Type B pancreatic cell (in vitro differentiated cells): ENCODE measurements around the gene POLR3C. TPM values are rescaled to one million over a fixed set of nuclear protein-coding genes. Genes with fewer than 3 reads are reported as not detected.
A peak's percentile ranks its signal among the peaks of the same experiment; 100 is the strongest.
"Not testable (repeated sequence)": the region's sequence is repeated elsewhere in the genome, so short reads cannot be mapped to it uniquely, and the experiment has no call there.

ENCODE experiments used
- DNase-seq: peaks from one replicate; pipeline ENCODE4 v3.0.0; 2021; ENCODE audit warnings: mixed read lengths; ENCODE audit not compliant: unreplicated experiment; ENCODE audit errors: extremely low spot score
- H3K27ac Mint-ChIP-seq: 2 replicates; pipeline ENCODE4 v1.8.0; 2021; ENCODE audit warnings: mild to moderate bottlenecking, mixed read lengths
- H3K27me3 Mint-ChIP-seq: 2 replicates; pipeline ENCODE4 v1.8.0; 2021; ENCODE audit warnings: mixed read lengths
- H3K36me3 Mint-ChIP-seq: 2 replicates; pipeline ENCODE4 v1.8.0; 2021; ENCODE audit warnings: mixed read lengths
- H3K4me1 Mint-ChIP-seq: one replicate; pipeline ENCODE4 v1.8.0; 2021; ENCODE audit warnings: mixed read lengths; ENCODE audit not compliant: unreplicated experiment
- H3K4me3 Mint-ChIP-seq: 2 replicates; pipeline ENCODE4 v1.8.0; 2021; ENCODE audit warnings: mild to moderate bottlenecking, mixed read lengths
- H3K9me3 Mint-ChIP-seq: 2 replicates; pipeline ENCODE4 v1.8.0; 2021; ENCODE audit warnings: mixed read lengths
- total RNA-seq: library from RNA; stranded (reverse); gene quantifications from 2 replicates; pipeline ENCODE4 v1.2.1, GENCODE V29; 2021; ENCODE audit warnings: low replicate concordance
- TF ChIP-seq, protein P1 (sequence below): fragments of 200-600 bp; sonication (generic); conservative IDR thresholded peaks from 2 replicates; pipeline ENCODE4 v1.5.0; 2021; ENCODE audit warnings: antibody characterized with exemption, mild to moderate bottlenecking

The POLR3C gene
- total RNA-seq, 1 donor from 2014 or later = 28.3 TPM

DNA sequence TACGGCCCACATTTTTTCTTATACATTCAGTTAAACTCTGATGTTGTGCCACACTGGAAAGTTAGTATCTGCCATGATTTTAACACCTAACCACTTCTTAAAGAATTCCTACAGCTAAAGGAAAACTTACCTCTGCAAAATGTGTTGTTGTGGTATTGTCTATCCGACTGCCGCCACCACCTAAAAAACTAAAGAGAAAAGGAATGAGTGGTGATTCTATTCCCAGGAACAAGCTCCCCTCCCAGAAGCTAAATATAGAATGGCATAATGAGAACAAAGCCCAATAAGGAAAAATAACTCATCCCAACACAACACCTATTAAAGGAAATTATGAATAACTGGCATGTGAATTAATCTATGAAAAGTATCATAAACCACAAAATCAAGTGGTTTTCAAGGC lies 39.6 kb upstream of the POLR3C start:
- H3K36me3 Mint-ChIP-seq = peaks cover 12% of the 10 kb centered on the region
- DNase-seq = no peak
- H3K27me3 Mint-ChIP-seq = no peaks in the 10 kb centered on the region
- TF ChIP-seq, protein P1, sequence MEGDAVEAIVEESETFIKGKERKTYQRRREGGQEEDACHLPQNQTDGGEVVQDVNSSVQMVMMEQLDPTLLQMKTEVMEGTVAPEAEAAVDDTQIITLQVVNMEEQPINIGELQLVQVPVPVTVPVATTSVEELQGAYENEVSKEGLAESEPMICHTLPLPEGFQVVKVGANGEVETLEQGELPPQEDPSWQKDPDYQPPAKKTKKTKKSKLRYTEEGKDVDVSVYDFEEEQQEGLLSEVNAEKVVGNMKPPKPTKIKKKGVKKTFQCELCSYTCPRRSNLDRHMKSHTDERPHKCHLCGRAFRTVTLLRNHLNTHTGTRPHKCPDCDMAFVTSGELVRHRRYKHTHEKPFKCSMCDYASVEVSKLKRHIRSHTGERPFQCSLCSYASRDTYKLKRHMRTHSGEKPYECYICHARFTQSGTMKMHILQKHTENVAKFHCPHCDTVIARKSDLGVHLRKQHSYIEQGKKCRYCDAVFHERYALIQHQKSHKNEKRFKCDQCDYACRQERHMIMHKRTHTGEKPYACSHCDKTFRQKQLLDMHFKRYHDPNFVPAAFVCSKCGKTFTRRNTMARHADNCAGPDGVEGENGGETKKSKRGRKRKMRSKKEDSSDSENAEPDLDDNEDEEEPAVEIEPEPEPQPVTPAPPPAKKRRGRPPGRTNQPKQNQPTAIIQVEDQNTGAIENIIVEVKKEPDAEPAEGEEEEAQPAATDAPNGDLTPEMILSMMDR = no peak
- no peak overlapping the region for H3K27ac Mint-ChIP-seq
- H3K4me1 Mint-ChIP-seq = peaks cover 4% of the 10 kb centered on the region
- no peaks in the 10 kb centered on the region for H3K9me3 Mint-ChIP-seq
- no peak overlapping the region for H3K4me3 Mint-ChIP-seq

GRCh38 chr1:145785547-145785946 lies 38.5 kb upstream of the POLR3C start:
- TF ChIP-seq, protein P1 = no peak
- DNase-seq = no peak
- Mint-ChIP-seq H3K36me3 (peaks cover 12% of the 10 kb centered on the region), H3K9me3 (no peaks in the 10 kb centered on the region), H3K27ac (peak overlapping the region; percentile 17), H3K4me1 (peaks cover 4% of the 10 kb centered on the region), H3K4me3 (no peak overlapping the region), H3K27me3 (no peaks in the 10 kb centered on the region)

GRCh38 chr1:145786271-145786670 lies 37.7 kb upstream of the POLR3C start:
- no peak for DNase-seq
- TF ChIP-seq, protein P1 = no peak
- Mint-ChIP-seq H3K27ac (peak overlapping the region; percentile 17), H3K36me3 (peaks cover 7% of the 10 kb centered on the region), H3K4me3 (no peak overlapping the region), H3K4me1 (peaks cover 4% of the 10 kb centered on the region), H3K9me3 (no peaks in the 10 kb centered on the region), H3K27me3 (no peaks in the 10 kb centered on the region)

DNA sequence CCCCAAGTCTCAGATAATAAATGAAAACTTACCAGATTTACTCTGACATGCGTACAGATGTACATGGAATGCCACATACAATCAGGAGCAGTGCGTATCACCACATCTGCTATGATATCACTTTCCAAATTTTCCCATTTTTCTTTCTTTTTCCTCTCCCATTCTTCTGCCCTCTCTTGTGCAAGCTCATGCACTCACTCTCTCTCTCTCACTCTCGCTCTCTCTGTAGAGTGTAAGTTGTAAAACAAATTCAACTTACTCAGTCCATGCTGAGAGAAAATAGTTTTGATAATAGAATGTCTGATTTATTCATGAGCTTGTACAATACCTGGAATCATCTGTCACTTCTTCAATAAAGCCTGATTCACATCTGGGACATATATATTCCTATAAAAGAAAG lies 35.4 kb upstream of the POLR3C start:
- Mint-ChIP-seq H3K9me3 (no peaks in the 10 kb centered on the region), H3K27me3 (no peaks in the 10 kb centered on the region), H3K27ac (no peak overlapping the region), H3K4me1 (no peaks in the 10 kb centered on the region), H3K4me3 (no peak overlapping the region), H3K36me3 (peaks cover 11% of the 10 kb centered on the region)
- no peak for DNase-seq
- TF ChIP-seq, protein P1 = no peak

- not testable (repeated sequence) for H3K9me3 Mint-ChIP-seq, H3K27me3 Mint-ChIP-seq, H3K4me1 Mint-ChIP-seq, H3K27ac Mint-ChIP-seq, DNase-seq, H3K4me3 Mint-ChIP-seq
- peaks cover 27% of the 10 kb centered on the region for H3K36me3 Mint-ChIP-seq
These were observed 32.1 kb upstream of the POLR3C start for GRCh38 chr1:145791860-145792259.

- TF ChIP-seq, protein P1 = no peak
- DNase-seq = no peak
- no peaks in the 10 kb centered on the region for H3K27me3 Mint-ChIP-seq
- H3K9me3 Mint-ChIP-seq = peaks cover 13% of the 10 kb centered on the region
- H3K4me1 Mint-ChIP-seq = no peaks in the 10 kb centered on the region
- no peak overlapping the region for H3K27ac Mint-ChIP-seq
- peaks cover 31% of the 10 kb centered on the region for H3K36me3 Mint-ChIP-seq
- H3K4me3 Mint-ChIP-seq = no peak overlapping the region
These were observed 31.5 kb upstream of the POLR3C start for GRCh38 chr1:145792484-145792883.
